DND-41 (cell line): ENCODE data around the gene SERPINA5.

Experiments
- ATAC-seq: fragments of 200-7000 bp; cut with Tn5 transposase; 3 replicates; pipeline ENCODE4 v1.9.1; 2021; ENCODE audit warnings: low read depth; ENCODE audit not compliant: insufficient read depth
- DNase-seq: peaks from one replicate; pipeline ENCODE4 v3.0.0-alpha.2; 2020
- H2AFZ ChIP-seq: 2 replicates; pipeline ENCODE4 v1.6.0; 2012; ENCODE audit warnings: low read depth, low read length
- H3K27ac ChIP-seq: 2 replicates; pipeline ENCODE4 v1.5.1; 2012; ENCODE audit warnings: low read length, inconsistent platforms
- H3K27me3 ChIP-seq: fragments of 200-600 bp; sonication (generic); 2 replicates; pipeline ENCODE4 v1.6.0; 2012; ENCODE audit warnings: low read length, mild to moderate bottlenecking, inconsistent platforms; ENCODE audit not compliant: insufficient read depth, poor library complexity
- H3K36me3 ChIP-seq: 2 replicates; pipeline ENCODE4 v1.5.1; 2012; ENCODE audit warnings: low read length, inconsistent platforms; ENCODE audit not compliant: insufficient read depth
- H3K4me1 ChIP-seq: 2 replicates; pipeline ENCODE4 v1.5.1; 2012; ENCODE audit warnings: mild to moderate bottlenecking, low read length; ENCODE audit not compliant: insufficient read depth
- H3K4me2 ChIP-seq: 2 replicates; pipeline ENCODE4 v1.6.0; 2012; ENCODE audit warnings: mild to moderate bottlenecking, moderate library complexity, low read length, inconsistent platforms; ENCODE audit not compliant: insufficient read depth
- H3K4me3 ChIP-seq, 2 experiments: fragments of 200-600 bp in 1 of 2; shearing (Covaris generic) in 1 of 2; 2 replicates each; pipeline ENCODE4 v1.5.1; 2012 to 2016; ENCODE audit warnings: inconsistent platforms in 2 of 2, low read length in 2 of 2, mild to moderate bottlenecking in 2 of 2, low read depth in 1 of 2, moderate library complexity in 1 of 2
- H3K79me2 ChIP-seq: 2 replicates; pipeline ENCODE4 v1.6.0; 2012; ENCODE audit warnings: low read length, inconsistent platforms; ENCODE audit not compliant: insufficient read depth
- H3K9ac ChIP-seq: 2 replicates; pipeline ENCODE4 v1.6.0; 2012; ENCODE audit warnings: low read depth, mild to moderate bottlenecking, inconsistent platforms, low read length, moderate library complexity
- H3K9me3 ChIP-seq: 2 replicates; pipeline ENCODE4 v1.5.1; 2012; ENCODE audit warnings: low read length, moderate library complexity, mild to moderate bottlenecking, inconsistent platforms; ENCODE audit not compliant: insufficient read depth, severe bottlenecking
- H4K20me1 ChIP-seq: 2 replicates; pipeline ENCODE4 v1.6.0; 2012; ENCODE audit warnings: low read length; ENCODE audit not compliant: insufficient read depth
- CTCF ChIP-seq: IDR thresholded peaks from 2 replicates; pipeline ENCODE4 v1.5.1; 2012; ENCODE audit warnings: borderline replicate concordance, low read length, moderate library complexity, mild to moderate bottlenecking; ENCODE audit not compliant: poor library complexity, severe bottlenecking; ENCODE audit errors: extremely low read depth
- EZH2 ChIP-seq: IDR thresholded peaks from 3 replicates; pipeline ENCODE4 v1.6.1; 2012; ENCODE audit warnings: borderline replicate concordance, low read depth, mild to moderate bottlenecking, moderate library complexity, low read length, inconsistent platforms; ENCODE audit not compliant: severe bottlenecking

Gene SERPINA5

DNA sequence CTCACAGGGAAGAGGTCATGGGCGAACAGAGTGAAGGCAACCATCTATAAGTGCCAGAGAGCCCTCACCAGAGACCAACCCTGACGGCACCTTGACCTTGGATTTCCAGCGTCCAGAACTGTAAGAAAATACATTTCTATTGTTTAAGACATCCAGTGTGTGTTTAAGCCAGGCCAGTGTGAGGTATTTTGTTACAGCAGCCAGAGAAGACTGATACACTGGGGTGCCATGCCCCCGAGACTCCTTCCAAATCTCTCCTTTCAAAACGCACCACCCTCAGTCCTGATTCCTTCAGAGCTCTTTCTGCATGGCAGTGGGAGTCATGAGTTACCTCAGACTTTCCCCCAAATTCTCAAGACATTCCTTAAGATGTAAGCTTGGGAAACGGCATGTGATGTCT, 2.5 kb upstream of the SERPINA5 start:
- Histone ChIP-seq H3K4me3 (no peak overlapping the region), H3K36me3 (no peaks in the 10 kb centered on the region), H3K4me1 (no peaks in the 10 kb centered on the region), H3K79me2 (no peaks in the 10 kb centered on the region), H2AFZ (no peak overlapping the region), H3K9ac (no peak overlapping the region), H3K9me3 (no peaks in the 10 kb centered on the region), H3K27me3 (no peaks in the 10 kb centered on the region), H3K27ac (no peak overlapping the region), H3K4me2 (no peak overlapping the region), H4K20me1 (no peaks in the 10 kb centered on the region)
- no peak for TF ChIP-seq CTCF
- TF ChIP-seq EZH2, result no peak
- DNase-seq (no peak), ATAC-seq (no peak)

- H3K27me3 ChIP-seq, result no peaks in the 10 kb centered on the region
Measured at GRCh38 chr14:94582199-94582750, 1.0 kb downstream of the SERPINA5 start.

DNA sequence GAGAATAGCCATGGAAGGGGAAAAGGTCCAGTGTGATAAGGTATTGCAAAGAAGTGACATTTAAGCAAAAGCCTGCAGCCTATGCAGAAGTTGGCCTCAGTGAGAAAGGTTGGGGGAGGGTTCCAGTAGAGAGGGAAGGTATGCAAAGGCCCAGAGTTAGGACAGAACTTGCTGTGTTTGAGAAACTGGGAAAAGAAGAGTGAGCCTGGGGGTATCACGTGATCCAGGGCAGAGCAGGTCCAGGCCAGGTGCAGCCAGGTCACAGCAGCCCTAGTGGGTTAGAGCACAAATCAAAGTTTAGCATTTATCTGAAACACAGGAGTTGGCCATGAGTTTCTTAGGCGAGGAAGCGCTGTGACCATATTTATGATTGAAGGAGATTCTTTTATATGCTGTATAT, 1.6 kb downstream of the SERPINA5 start:
- no peaks in the 10 kb centered on the region for H3K79me2 ChIP-seq
- TF ChIP-seq CTCF, result no peak
- no peak overlapping the region for H3K9ac ChIP-seq
- no peaks in the 10 kb centered on the region for H3K9me3 ChIP-seq
- H3K36me3 ChIP-seq, result no peaks in the 10 kb centered on the region
- H4K20me1 ChIP-seq, result no peaks in the 10 kb centered on the region
- DNase-seq (no peak), ATAC-seq (no peak)
- no peak overlapping the region for H3K27ac ChIP-seq
- H3K4me3 ChIP-seq, result no peak overlapping the region
- no peaks in the 10 kb centered on the region for H3K27me3 ChIP-seq
- H3K4me1 ChIP-seq, result no peaks in the 10 kb centered on the region
- H2AFZ ChIP-seq, result no peak overlapping the region
- H3K4me2 ChIP-seq, result no peak overlapping the region

More at GRCh38 chr14:94582199-94582750, 1.0 kb downstream of the SERPINA5 start:
- DNase-seq, result no peak
- Histone ChIP-seq H3K79me2 (no peaks in the 10 kb centered on the region), H3K36me3 (no peaks in the 10 kb centered on the region), H3K9me3 (no peaks in the 10 kb centered on the region), H3K4me2 (no peak overlapping the region), H3K4me3 (no peak overlapping the region), H3K4me1 (no peaks in the 10 kb centered on the region), H3K27ac (no peak overlapping the region), H4K20me1 (no peaks in the 10 kb centered on the region), H2AFZ (no peak overlapping the region), H3K9ac (no peak overlapping the region)
- no peak for TF ChIP-seq CTCF
- no peak for TF ChIP-seq EZH2
- ATAC-seq, result no peak

- Histone ChIP-seq H3K4me3 (no peak overlapping the region), H3K9me3 (no peaks in the 10 kb centered on the region), H3K27me3 (no peaks in the 10 kb centered on the region), H3K79me2 (no peaks in the 10 kb centered on the region), H2AFZ (no peak overlapping the region), H3K27ac (no peak overlapping the region), H3K9ac (no peak overlapping the region), H3K4me2 (no peak overlapping the region), H4K20me1 (no peaks in the 10 kb centered on the region), H3K36me3 (no peaks in the 10 kb centered on the region), H3K4me1 (no peaks in the 10 kb centered on the region)
- ATAC-seq, result no peak
- no peak for TF ChIP-seq CTCF
- TF ChIP-seq EZH2, result no peak
- no peak for DNase-seq
Measured at GRCh38 chr14:94583557-94583956, 2.3 kb downstream of the SERPINA5 start.
